Ovary (tissue), 3 donors: Measurements from ENCODE around the gene UBAP1L.
"Not testable (repeated sequence)": the region's sequence is repeated elsewhere in the genome, so short reads cannot be mapped to it uniquely, and the experiment has no call there.

Experiments used
- CTCF ChIP-seq, 3 donors: fragments of 450-650 bp in 2 of 3; fragments of 200-600 bp in 1 of 3; IDR thresholded peaks; one replicate each; pipeline versions ENCODE4 v1.5.1 to v1.8.0; 2016 to 2022; ENCODE audit warnings: antibody characterized with exemption in 3 of 3, mild to moderate bottlenecking in 1 of 3
- POLR2A ChIP-seq: fragments of 450-650 bp; IDR thresholded peaks from one replicate; pipeline ENCODE4 v1.6.1; 2017; ENCODE audit warnings: antibody characterized with exemption, mild to moderate bottlenecking, moderate library complexity
- donor health status: DM: no; HTN: no; CAD: no.

GRCh38 chr15:65044218-65044617 is 70.8 kb downstream of the UBAP1L start:
- not testable (repeated sequence) for TF ChIP-seq POLR2A; CTCF (IDR thresholded peaks at IDR 0.05)
